GM23248 (cell line): Measurements from ENCODE around the gene TRAF3IP1. TPM values are rescaled to one million over a fixed set of nuclear protein-coding genes. Genes with fewer than 3 reads are reported as not detected.
A peak's percentile ranks its signal among the peaks of the same experiment; 100 is the strongest.

Experiments used
- DNase-seq: peaks from one replicate; pipeline ENCODE4 v3.0.0-alpha.2; 2015
- H2AFZ ChIP-seq: fragments of 200-600 bp; sonication (generic); 2 replicates; pipeline ENCODE4 v1.6.1; 2016; ENCODE audit warnings: antibody characterized with exemption
- H3F3A ChIP-seq: fragments of 200-600 bp; sonication (generic); 2 replicates; pipeline ENCODE4 v1.6.1; 2016; ENCODE audit warnings: mild to moderate bottlenecking, antibody characterized with exemption, mixed run types; ENCODE audit not compliant: insufficient read depth
- H3K27ac ChIP-seq: fragments of 200-600 bp; sonication (generic); 2 replicates; pipeline ENCODE4 v1.5.1; 2016; ENCODE audit warnings: mild to moderate bottlenecking
- H3K27me3 ChIP-seq: fragments of 200-600 bp; sonication (generic); replicated peaks from 2 replicates; pipeline ENCODE4 v1.6.1; 2016; ENCODE audit warnings: mild to moderate bottlenecking; ENCODE audit not compliant: insufficient read depth
- H3K36me3 ChIP-seq: fragments of 200-600 bp; sonication (generic); 2 replicates; pipeline ENCODE4 v1.6.1; 2016; ENCODE audit warnings: low read depth, mild to moderate bottlenecking
- H3K4me1 ChIP-seq: fragments of 200-600 bp; sonication (generic); 2 replicates; pipeline ENCODE4 v1.6.1; 2016; ENCODE audit warnings: mild to moderate bottlenecking; ENCODE audit not compliant: insufficient read depth
- H3K4me2 ChIP-seq: fragments of 200-600 bp; sonication (generic); one replicate; pipeline ENCODE4 v1.6.1; 2016; ENCODE audit warnings: mild to moderate bottlenecking; ENCODE audit not compliant: unreplicated experiment
- H3K4me3 ChIP-seq: fragments of 200-600 bp; sonication (generic); 2 replicates; pipeline ENCODE4 v1.5.1; 2016; ENCODE audit warnings: mild to moderate bottlenecking
- H3K79me2 ChIP-seq: fragments of 200-600 bp; sonication (generic); 2 replicates; pipeline ENCODE4 v1.6.1; 2016; ENCODE audit warnings: mild to moderate bottlenecking; ENCODE audit not compliant: insufficient read depth
- H3K9ac ChIP-seq: fragments of 200-600 bp; sonication (generic); 2 replicates; pipeline ENCODE4 v1.6.1; 2016; ENCODE audit warnings: mild to moderate bottlenecking
- H3K9me2 ChIP-seq: fragments of 200-600 bp; sonication (generic); 2 replicates; pipeline ENCODE4 v1.6.1; 2016; ENCODE audit warnings: mixed run types, mild to moderate bottlenecking, moderate library complexity; ENCODE audit not compliant: insufficient read depth
- H3K9me3 ChIP-seq: fragments of 200-600 bp; sonication (generic); one replicate; pipeline ENCODE4 v1.6.1; 2017; ENCODE audit warnings: low read depth
- H4K20me1 ChIP-seq: fragments of 200-600 bp; sonication (generic); 2 replicates; pipeline ENCODE4 v1.6.0; 2016; ENCODE audit not compliant: insufficient read depth
- EZH2 ChIP-seq: fragments of 200-600 bp; sonication (generic); IDR thresholded peaks from 2 replicates; pipeline ENCODE4 v1.6.1; 2018; ENCODE audit warnings: antibody characterized with exemption, mild to moderate bottlenecking; ENCODE audit not compliant: insufficient read depth, poor library complexity, severe bottlenecking
- EZH2phosphoT487 ChIP-seq: fragments of 200-600 bp; sonication (generic); IDR thresholded peaks from 2 replicates; pipeline ENCODE4 v1.6.1; 2018; ENCODE audit warnings: antibody characterized with exemption, moderate library complexity, mild to moderate bottlenecking, low read depth; ENCODE audit not compliant: insufficient read depth
- WGBS, 2 experiments: methylation state at CpG; one replicate each; pipeline ENCODE4 v1.1.6; 2015 to 2017; ENCODE audit warnings: low lambda C conversion rate in 2 of 2, low coverage in 1 of 2; ENCODE audit errors: missing lambda C conversion rate in 2 of 2; 5-methylcytosine and 5-hydroxymethylcytosine counted together
- in situ Hi-C: fragments of 300-500 bp; cut with MboI; formaldehyde crosslinking; loops from 2 replicates; pipeline ENCODE4 v1.15.0; 2020
- polyA plus RNA-seq: library from polyadenylated mRNA; unstranded; fragments of >200 nt; fragmentation: Nextera tagmentation; extraction: Ambion mirVana; gene quantifications from 2 replicates; pipeline ENCODE4 v1.2.1, GENCODE V29; 2016
- total RNA-seq: library from RNA; depleted of rRNA; stranded (reverse); fragments of >200 nt; shearing (Covaris generic); gene quantifications from 2 replicates; pipeline ENCODE4 v1.2.3, GENCODE V29; 2014

TRAF3IP1 gene
- total and polyA plus RNA-seq, 2 experiments from 2014 or later, result 9.5 to 10.6 TPM

- H4K20me1 ChIP-seq, result no peaks in the 10 kb centered on the region
- H3K4me2 ChIP-seq, result no peak overlapping the region
- H3K9me2 ChIP-seq, result no peaks in the 10 kb centered on the region
- no peaks in the 10 kb centered on the region for H3K9me3 ChIP-seq
- H2AFZ ChIP-seq, result no peak overlapping the region
- DNase-seq, result no peak
- H3K4me3 ChIP-seq, result no peak overlapping the region
- H3K36me3 ChIP-seq, result peaks cover 51% of the 10 kb centered on the region
- no peaks in the 10 kb centered on the region for H3K27me3 ChIP-seq
- H3F3A ChIP-seq, result peaks cover 19% of the 10 kb centered on the region
- TF ChIP-seq EZH2phosphoT487 (no peak), EZH2 (no peak)
- in situ Hi-C loops, result no loop called here
- 90 to 91% methylated on average over 8 of the region's 8 CpGs for WGBS, 2 experiments
- no peak overlapping the region for H3K9ac ChIP-seq
- H3K27ac ChIP-seq, result no peak overlapping the region
- H3K79me2 ChIP-seq, result peaks cover 100% of the 10 kb centered on the region
- peaks cover 35% of the 10 kb centered on the region for H3K4me1 ChIP-seq
Observed at GRCh38 chr2:238446371-238446770, 126.1 kb downstream of the TRAF3IP1 start.

GRCh38 chr2:238448031-238448955, 128.0 kb downstream of the TRAF3IP1 start:
- Histone ChIP-seq H3K9me3 (no peaks in the 10 kb centered on the region), H3K4me1 (peaks cover 15% of the 10 kb centered on the region), H3K79me2 (peaks cover 95% of the 10 kb centered on the region), H3K9me2 (no peaks in the 10 kb centered on the region), H2AFZ (no peak overlapping the region), H3K9ac (no peak overlapping the region), H3K27me3 (no peaks in the 10 kb centered on the region), H3F3A (peaks cover 4% of the 10 kb centered on the region; the same call in 1 of the 2 replicates), H3K4me2 (no peak overlapping the region), H3K27ac (no peak overlapping the region), H3K4me3 (no peak overlapping the region), H4K20me1 (no peaks in the 10 kb centered on the region), H3K36me3 (peaks cover 58% of the 10 kb centered on the region)
- in situ Hi-C loops, result no loop called here
- DNase-seq, result no peak
- TF ChIP-seq EZH2phosphoT487, result no peak
- WGBS, 2 experiments, result 75 to 88% methylated on average over 14 to 18 of the region's 19 CpGs

GRCh38 chr2:238449241-238449640, 128.9 kb downstream of the TRAF3IP1 start:
- no peaks in the 10 kb centered on the region for H3K27me3 ChIP-seq
- H3K4me3 ChIP-seq, result no peak overlapping the region
- TF ChIP-seq EZH2 (no peak), EZH2phosphoT487 (no peak)
- H3K4me1 ChIP-seq, result peaks cover 9% of the 10 kb centered on the region
- H3K9me2 ChIP-seq, result no peaks in the 10 kb centered on the region
- no peak for DNase-seq
- in situ Hi-C loops, result no loop called here
- no peaks in the 10 kb centered on the region for H4K20me1 ChIP-seq
- H3K9me3 ChIP-seq, result no peaks in the 10 kb centered on the region
- no peaks in the 10 kb centered on the region; the same call in 1 of the 2 replicates for H3F3A ChIP-seq
- H3K9ac ChIP-seq, result peak overlapping the region; percentile 11
- peak overlapping the region; percentile 46 for H3K27ac ChIP-seq
- no peak overlapping the region for H2AFZ ChIP-seq
- H3K4me2 ChIP-seq, result no peak overlapping the region
- H3K36me3 ChIP-seq, result peaks cover 52% of the 10 kb centered on the region
- WGBS, 2 experiments, result 80 to 83% methylated on average over 8 of the region's 8 CpGs
- H3K79me2 ChIP-seq, result peaks cover 86% of the 10 kb centered on the region

GRCh38 chr2:238449909-238450417, 129.6 kb downstream of the TRAF3IP1 start:
- peak overlapping the region; percentile 46 for H3K27ac ChIP-seq
- H3K36me3 ChIP-seq, result peaks cover 44% of the 10 kb centered on the region
- in situ Hi-C loops, result no loop called here
- H3K9me3 ChIP-seq, result no peaks in the 10 kb centered on the region
- H2AFZ ChIP-seq, result no peak overlapping the region
- H3K4me1 ChIP-seq, result peaks cover 9% of the 10 kb centered on the region
- TF ChIP-seq EZH2phosphoT487, result no peak
- no peak for TF ChIP-seq EZH2
- H3K79me2 ChIP-seq, result peaks cover 78% of the 10 kb centered on the region
- no peak overlapping the region for H3K4me2 ChIP-seq
- H3K9ac ChIP-seq, result peak overlapping the region; percentile 11
- no peaks in the 10 kb centered on the region for H3K9me2 ChIP-seq
- H3K4me3 ChIP-seq, result no peak overlapping the region
- DNase-seq, result peak; percentile 74
- H4K20me1 ChIP-seq, result no peaks in the 10 kb centered on the region
- H3K27me3 ChIP-seq, result no peaks in the 10 kb centered on the region
- WGBS, 2 experiments, result 54 to 59% methylated on average over 9 of the region's 9 CpGs
- H3F3A ChIP-seq, result no peaks in the 10 kb centered on the region; the same call in 1 of the 2 replicates
